ENCODE data around the gene ARHGAP15.

ARHGAP15 gene

DNA sequence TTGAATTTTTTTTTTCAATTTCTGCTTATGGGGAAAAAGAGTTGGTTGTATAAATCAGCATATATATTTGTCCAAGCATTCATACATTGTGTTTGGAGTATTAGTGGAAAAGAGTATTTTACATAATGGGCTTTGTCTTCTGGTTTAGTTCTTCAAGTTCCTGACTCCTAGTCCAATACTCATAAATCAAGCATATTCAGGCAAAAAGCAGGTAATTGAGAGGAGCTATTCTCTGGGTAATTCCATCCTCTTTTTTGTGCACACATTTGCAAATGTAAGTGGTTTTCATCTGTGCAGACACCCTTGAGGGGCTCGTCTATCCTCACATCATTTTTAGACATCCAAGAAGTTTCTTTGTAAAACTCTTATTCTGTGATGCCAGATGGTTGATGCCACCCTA lies 337.2 kb downstream of the ARHGAP15 start:
- no peak for DNase-seq

GRCh38 chr2:143467011-143467410 lies 337.8 kb downstream of the ARHGAP15 start:
- no peak for DNase-seq

- no peak for DNase-seq
These were observed 339.2 kb downstream of the ARHGAP15 start for GRCh38 chr2:143468341-143468888.

GRCh38 chr2:143469323-143469722 lies 340.1 kb downstream of the ARHGAP15 start:
- DNase-seq = no peak

GRCh38 chr2:143471550-143471949 lies 342.3 kb downstream of the ARHGAP15 start:
- DNase-seq = no peak

DNA sequence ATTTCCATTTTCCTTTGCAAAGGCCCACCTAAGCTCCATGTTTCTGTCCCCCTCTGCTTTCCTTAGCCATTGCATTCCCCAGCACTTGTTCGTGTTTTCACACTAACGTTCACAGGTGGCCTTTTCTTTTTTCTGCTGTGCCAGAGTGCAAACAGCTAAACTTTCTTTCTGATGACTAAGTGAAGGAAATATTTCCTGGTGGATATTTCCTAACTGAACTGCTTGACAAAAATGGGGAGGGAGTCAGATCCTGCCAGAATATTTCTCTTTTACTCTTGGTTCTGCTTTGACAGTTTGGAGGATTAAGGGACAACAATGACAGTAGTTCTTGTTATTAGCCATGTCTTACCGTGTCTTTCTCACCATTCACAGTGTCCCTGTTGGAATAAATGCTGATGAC lies 344.0 kb downstream of the ARHGAP15 start:
- DNase-seq = no peak

DNA sequence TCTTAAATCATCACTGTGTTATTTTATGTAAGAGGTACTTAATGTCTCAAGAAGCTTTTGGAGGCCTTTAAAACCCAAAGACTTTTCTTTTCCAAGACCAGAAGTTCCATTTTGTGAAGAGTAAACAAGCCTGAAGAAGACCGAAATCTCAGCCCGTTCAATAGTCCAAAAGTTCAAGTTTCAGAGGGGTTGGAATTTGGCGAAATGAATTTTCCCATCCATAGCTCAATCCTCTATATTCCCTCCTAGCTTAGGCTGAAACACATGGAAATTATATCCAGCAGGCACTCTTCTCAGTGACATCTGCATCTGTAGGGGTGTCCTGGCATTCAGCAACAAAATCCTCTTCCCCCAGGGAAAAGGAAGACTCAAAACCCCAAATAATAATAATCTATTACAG lies 344.6 kb downstream of the ARHGAP15 start:
- no peak for DNase-seq

GRCh38 chr2:143474586-143474985 lies 345.4 kb downstream of the ARHGAP15 start:
- no peak for DNase-seq

GRCh38 chr2:143475041-143475776 lies 346.0 kb downstream of the ARHGAP15 start:
- DNase-seq = no peak

GRCh38 chr2:143476336-143477087 lies 347.3 kb downstream of the ARHGAP15 start:
- DNase-seq = no peak

GRCh38 chr2:143477714-143478443 lies 348.7 kb downstream of the ARHGAP15 start:
- no peak for DNase-seq

- no peak for DNase-seq
These were observed 350.9 kb downstream of the ARHGAP15 start for GRCh38 chr2:143480086-143480485.

DNA sequence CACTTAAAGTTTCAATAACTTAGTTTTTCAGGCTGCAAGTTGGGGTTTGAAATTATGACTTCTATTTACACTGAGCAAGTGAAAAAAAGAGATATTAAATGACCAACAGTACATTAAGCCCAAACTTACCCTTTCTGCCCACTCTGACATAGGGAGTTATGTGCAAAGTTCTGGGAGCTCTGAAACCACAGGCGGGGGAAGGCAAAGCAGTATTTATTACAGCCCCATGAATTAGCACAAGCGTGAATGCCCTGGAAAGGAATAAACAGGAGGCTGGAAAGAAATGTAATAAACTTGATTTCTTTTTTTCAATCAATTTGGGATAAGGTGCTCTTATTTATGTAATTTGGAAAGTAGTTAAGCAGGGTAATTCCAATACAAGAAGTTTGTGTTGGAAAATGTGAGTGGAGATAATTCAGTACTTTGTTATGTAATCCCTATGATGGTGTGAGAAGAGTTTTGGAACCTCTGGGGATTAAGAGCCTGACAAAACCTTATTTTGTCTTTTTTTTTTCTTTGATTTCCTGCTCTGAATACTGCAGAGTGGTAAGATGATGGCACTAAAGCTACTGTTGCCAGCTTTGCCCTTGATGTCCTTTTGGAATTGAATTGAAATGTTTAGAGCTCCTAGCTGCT lies 351.5 kb downstream of the ARHGAP15 start:
- DNase-seq = no peak

DNA sequence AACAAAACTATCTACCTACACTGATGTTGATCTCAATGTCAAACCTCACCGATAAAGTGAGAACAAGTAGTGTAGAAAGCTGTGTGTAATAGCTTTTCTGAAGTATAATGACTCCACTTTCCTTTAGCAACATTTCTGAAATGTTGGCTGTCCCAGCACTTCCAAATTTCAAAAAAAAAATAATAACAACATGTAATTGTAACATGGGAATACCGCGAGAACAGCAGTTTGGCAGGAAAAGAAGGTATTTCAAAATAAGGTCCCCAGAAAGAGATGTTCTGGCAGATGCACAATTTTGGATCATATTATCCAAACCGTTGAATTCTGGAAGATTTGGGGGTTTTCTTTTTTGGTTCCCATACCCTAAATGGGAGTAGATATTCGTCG lies 352.0 kb downstream of the ARHGAP15 start:
- no peak for DNase-seq

DNA sequence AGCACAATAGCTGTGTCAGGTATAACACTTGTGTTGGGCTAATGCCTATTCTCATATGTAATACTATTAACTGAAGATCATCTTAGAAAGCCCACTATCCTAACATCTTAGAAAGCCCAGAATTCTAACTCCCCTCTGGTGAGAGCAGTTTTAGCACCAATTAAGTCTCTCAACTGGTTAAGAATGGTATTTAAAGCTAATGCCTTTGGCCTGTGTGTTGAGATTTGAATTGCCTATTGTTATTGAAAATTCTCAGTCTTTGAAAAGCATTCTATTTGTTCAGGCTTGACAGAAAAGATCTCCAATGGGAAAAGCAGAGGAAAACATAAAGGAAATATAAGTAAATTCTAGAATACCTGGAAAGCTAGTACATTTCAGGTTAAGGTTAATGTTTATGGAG lies 352.5 kb downstream of the ARHGAP15 start:
- DNase-seq = no peak

DNA sequence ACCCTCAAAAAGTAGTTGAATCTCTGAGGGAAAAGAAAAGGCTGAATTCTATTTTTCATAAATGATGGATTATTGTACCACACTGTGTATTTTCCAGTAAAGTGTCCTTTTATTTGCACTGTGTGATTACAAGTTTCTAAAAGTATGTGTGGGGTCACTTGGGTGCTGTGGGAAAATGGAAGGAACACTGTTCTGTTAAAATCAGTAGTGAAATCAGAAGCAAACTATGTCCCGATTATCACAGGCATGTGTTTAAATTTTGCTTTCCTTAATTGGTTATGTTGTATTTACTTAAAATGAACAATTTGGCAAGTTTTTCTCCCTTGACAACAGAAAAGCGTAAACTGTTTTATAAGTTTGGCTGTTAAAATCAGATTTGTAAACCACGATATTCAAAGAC lies 353.1 kb downstream of the ARHGAP15 start:
- DNase-seq = no peak

GRCh38 chr2:143482771-143483170 lies 353.6 kb downstream of the ARHGAP15 start:
- DNase-seq = no peak

GRCh38 chr2:143486976-143487375 lies 357.8 kb downstream of the ARHGAP15 start:
- DNase-seq = no peak

GRCh38 chr2:143489145-143489544 lies 359.9 kb downstream of the ARHGAP15 start:
- DNase-seq = no peak

- DNase-seq = no peak
These were observed 361.9 kb downstream of the ARHGAP15 start for GRCh38 chr2:143491131-143491530.

- DNase-seq = no peak
These were observed 364.1 kb downstream of the ARHGAP15 start for GRCh38 chr2:143493339-143493738.

DNA sequence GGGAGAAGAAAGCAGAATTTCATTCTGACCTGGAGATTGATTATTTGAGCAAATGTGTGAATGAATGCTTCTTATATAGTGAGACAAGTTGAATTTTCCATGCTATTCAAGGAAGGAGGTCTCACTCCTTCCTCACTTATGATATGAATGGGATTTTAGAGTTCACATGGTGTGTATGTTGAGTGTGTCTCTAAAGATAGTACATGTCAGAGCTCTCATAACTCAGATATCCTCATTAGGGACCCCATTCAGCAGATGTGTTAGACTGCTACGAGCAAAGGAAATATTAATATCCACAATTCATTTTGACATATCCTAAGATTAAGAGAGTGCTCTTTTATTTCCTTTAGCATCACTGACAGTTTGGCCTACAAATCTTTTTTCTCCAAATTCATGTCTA lies 368.5 kb downstream of the ARHGAP15 start:
- DNase-seq = no peak

GRCh38 chr2:143498496-143498895 lies 369.3 kb downstream of the ARHGAP15 start:
- DNase-seq = no peak
